ENCODE results near the gene CACNA1I.

DNA sequence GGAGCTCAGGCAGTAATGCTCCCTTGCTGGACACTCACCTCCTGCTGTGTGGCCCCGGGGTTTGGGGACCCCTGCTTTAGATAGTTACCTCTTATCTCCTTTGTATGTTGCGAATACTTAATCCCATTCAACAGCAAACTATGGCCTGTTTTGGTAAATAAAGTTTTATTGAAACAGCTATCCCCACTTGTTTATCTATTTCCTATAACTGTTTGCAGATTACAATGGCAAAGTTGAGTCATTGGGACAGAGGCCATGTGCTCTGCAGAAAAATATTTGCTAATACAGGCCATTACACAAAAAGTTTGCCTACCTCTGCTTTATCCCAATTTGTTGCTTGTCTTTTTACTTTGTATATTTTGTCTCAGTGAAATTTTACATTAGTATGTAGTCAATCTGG, 68.4 kb downstream of the CACNA1I start:
- TF ChIP-seq CTCF (IDR thresholded peaks at IDR 0.05 in 2 of 3, conservative IDR thresholded peaks at IDR 0.05 in 1 of 3; ENCODE audit: borderline replicate concordance in 1 of 3, insufficient read depth in 1 of 3, low read depth in 2 of 3, low read length in 2 of 3) (no peak), YY1 (IDR thresholded peaks at IDR 0.05; ENCODE audit: extremely low read depth, insufficient replicate concordance, low read depth, low read length) (no peak), SIN3A (IDR thresholded peaks at IDR 0.05; ENCODE audit: low read depth) (no peak), ZBTB33 (IDR thresholded peaks at IDR 0.05; ENCODE audit: extremely low read depth, insufficient replicate concordance, low read length) (no peak), POLR2A (IDR thresholded peaks at IDR 0.05; ENCODE audit: borderline replicate concordance, extremely low read depth, insufficient read depth, insufficient read length) (no peak), EZH2 (IDR thresholded peaks at IDR 0.05) (no peak), POLR2AphosphoS5 (IDR thresholded peaks at IDR 0.05; ENCODE audit: low read depth, low read length) (no peak), FOSL1 (IDR thresholded peaks at IDR 0.05; ENCODE audit: low read depth) (no peak), EZH2phosphoT487 (IDR thresholded peaks at IDR 0.05; ENCODE audit: borderline replicate concordance) (no peak), ZNF274 (IDR thresholded peaks at IDR 0.05; ENCODE audit: low read depth, low read length) (no peak), SP1 (IDR thresholded peaks at IDR 0.05; ENCODE audit: low read depth) (no peak)
- TF ChIP-seq, protein P1, sequence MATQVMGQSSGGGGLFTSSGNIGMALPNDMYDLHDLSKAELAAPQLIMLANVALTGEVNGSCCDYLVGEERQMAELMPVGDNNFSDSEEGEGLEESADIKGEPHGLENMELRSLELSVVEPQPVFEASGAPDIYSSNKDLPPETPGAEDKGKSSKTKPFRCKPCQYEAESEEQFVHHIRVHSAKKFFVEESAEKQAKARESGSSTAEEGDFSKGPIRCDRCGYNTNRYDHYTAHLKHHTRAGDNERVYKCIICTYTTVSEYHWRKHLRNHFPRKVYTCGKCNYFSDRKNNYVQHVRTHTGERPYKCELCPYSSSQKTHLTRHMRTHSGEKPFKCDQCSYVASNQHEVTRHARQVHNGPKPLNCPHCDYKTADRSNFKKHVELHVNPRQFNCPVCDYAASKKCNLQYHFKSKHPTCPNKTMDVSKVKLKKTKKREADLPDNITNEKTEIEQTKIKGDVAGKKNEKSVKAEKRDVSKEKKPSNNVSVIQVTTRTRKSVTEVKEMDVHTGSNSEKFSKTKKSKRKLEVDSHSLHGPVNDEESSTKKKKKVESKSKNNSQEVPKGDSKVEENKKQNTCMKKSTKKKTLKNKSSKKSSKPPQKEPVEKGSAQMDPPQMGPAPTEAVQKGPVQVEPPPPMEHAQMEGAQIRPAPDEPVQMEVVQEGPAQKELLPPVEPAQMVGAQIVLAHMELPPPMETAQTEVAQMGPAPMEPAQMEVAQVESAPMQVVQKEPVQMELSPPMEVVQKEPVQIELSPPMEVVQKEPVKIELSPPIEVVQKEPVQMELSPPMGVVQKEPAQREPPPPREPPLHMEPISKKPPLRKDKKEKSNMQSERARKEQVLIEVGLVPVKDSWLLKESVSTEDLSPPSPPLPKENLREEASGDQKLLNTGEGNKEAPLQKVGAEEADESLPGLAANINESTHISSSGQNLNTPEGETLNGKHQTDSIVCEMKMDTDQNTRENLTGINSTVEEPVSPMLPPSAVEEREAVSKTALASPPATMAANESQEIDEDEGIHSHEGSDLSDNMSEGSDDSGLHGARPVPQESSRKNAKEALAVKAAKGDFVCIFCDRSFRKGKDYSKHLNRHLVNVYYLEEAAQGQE (IDR thresholded peaks at IDR 0.05; ENCODE audit: low read depth): no peak
- TF ChIP-seq, protein P2, sequence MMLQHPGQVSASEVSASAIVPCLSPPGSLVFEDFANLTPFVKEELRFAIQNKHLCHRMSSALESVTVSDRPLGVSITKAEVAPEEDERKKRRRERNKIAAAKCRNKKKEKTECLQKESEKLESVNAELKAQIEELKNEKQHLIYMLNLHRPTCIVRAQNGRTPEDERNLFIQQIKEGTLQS (IDR thresholded peaks at IDR 0.05): no peak
